ENCODE results near the gene PBXIP1. TPM values are rescaled to one million over a fixed set of nuclear protein-coding genes. Genes with fewer than 3 reads are reported as not detected.
A peak's percentile ranks its signal among the peaks of the same experiment; 100 is the strongest.
"Not testable (repeated sequence)": the region's sequence is repeated elsewhere in the genome, so short reads cannot be mapped to it uniquely, and the experiment has no call there.

The PBXIP1 gene
- total RNA-seq, 2 experiments from 2014 or later = 55.9 to 57.3 TPM

- DNase-seq = no peak
- CTCF ChIA-PET = interaction anchor here (0.9 to 9.4 kb wide), 5 partner anchors 15 to 84 kb away, joined by 3 to 144 read pairs (median 36); partner anchors contain the start of genes FLAD1 and PYGO2
- Mint-ChIP-seq H3K9me3 (no peaks in the 10 kb centered on the region), H3K4me3 (peak overlapping the region; percentile 94), H3K27me3 (no peaks in the 10 kb centered on the region), H3K27ac (peak overlapping the region; percentile 95), H3K4me1 (ENCODE audit: low read depth) (peaks cover 45% of the 10 kb centered on the region), H3K36me3 (peaks cover 8% of the 10 kb centered on the region)
- intact Hi-C loops (cut with micrococcal nuclease) = loop anchor here (1.0 to 10.0 kb wide), 10 partner anchors 18 to 1347 kb away; partner anchors contain the start of genes ADAR, ASH1L, FLAD1 and KRTCAP2
- POLR2A ChIA-PET = interaction anchor here (0.7 to 4.2 kb wide), 4 partner anchors 15 to 46 kb away, joined by 4 to 35 read pairs (median 21); partner anchors contain the start of genes CKS1B and PBXIP1
These were observed 45.5 kb upstream of the PBXIP1 start for GRCh38 chr1:155001425-155001674.

- intact Hi-C loops (cut with micrococcal nuclease) = loop anchor here (1.0 to 10.0 kb wide), 11 partner anchors 18 to 1346 kb away; partner anchors contain the start of genes ADAR, ASH1L, CKS1B and FLAD1
- Mint-ChIP-seq H3K4me3 (peak overlapping the region; percentile 94), H3K4me1 (ENCODE audit: low read depth) (peaks cover 40% of the 10 kb centered on the region), H3K27me3 (no peaks in the 10 kb centered on the region), H3K36me3 (peaks cover 8% of the 10 kb centered on the region), H3K9me3 (no peaks in the 10 kb centered on the region), H3K27ac (peak overlapping the region; percentile 95)
- ChIA-PET CTCF (interaction anchor here (0.9 to 9.4 kb wide), 12 partner anchors 8 to 84 kb away, joined by 3 to 144 read pairs (median 17); partner anchors contain the start of genes CKS1B, FLAD1, PBXIP1 and PMVK), POLR2A (interaction anchor here (0.7 to 4.2 kb wide), 9 partner anchors 7 to 134 kb away, joined by 3 to 35 read pairs (median 11); partner anchors contain the start of genes CKS1B, FLAD1, PBXIP1 and PYGO2)
- DNase-seq = peak; percentile 94
These were observed 45.0 kb upstream of the PBXIP1 start for GRCh38 chr1:155000726-155001424.

GRCh38 chr1:155000411-155000725, 44.5 kb upstream of the PBXIP1 start:
- H3K27me3 Mint-ChIP-seq = no peaks in the 10 kb centered on the region
- intact Hi-C loops (cut with micrococcal nuclease) = loop anchor here (1.0 to 10.0 kb wide), 8 partner anchors 26 to 1346 kb away; partner anchors contain the start of genes ADAR, ASH1L, CKS1B and KRTCAP2
- H3K27ac Mint-ChIP-seq = peak overlapping the region; percentile 95
- no peak for DNase-seq
- POLR2A ChIA-PET = interaction anchor here (1.0 to 4.2 kb wide), 8 partner anchors 8 to 135 kb away, joined by 3 to 35 read pairs (median 15); partner anchors contain the start of genes CKS1B, FLAD1, PBXIP1 and PYGO2
- H3K9me3 Mint-ChIP-seq = no peaks in the 10 kb centered on the region
- peaks cover 8% of the 10 kb centered on the region for H3K36me3 Mint-ChIP-seq
- peaks cover 35% of the 10 kb centered on the region for H3K4me1 Mint-ChIP-seq (ENCODE audit: low read depth)
- H3K4me3 Mint-ChIP-seq = peak overlapping the region; percentile 94
- CTCF ChIA-PET = interaction anchor here (0.5 to 9.4 kb wide), 14 partner anchors 8 to 132 kb away, joined by 3 to 144 read pairs (median 16); partner anchors contain the start of genes CKS1B, FLAD1, PBXIP1 and PMVK

- Mint-ChIP-seq H3K27me3 (no peaks in the 10 kb centered on the region), H3K9me3 (no peaks in the 10 kb centered on the region), H3K27ac (peak overlapping the region; percentile 95), H3K4me3 (peak overlapping the region; percentile 94), H3K4me1 (ENCODE audit: low read depth) (peaks cover 32% of the 10 kb centered on the region), H3K36me3 (peaks cover 8% of the 10 kb centered on the region)
- intact Hi-C loops (cut with micrococcal nuclease) = loop anchor here (1.0 to 10.0 kb wide), 8 partner anchors 25 to 1345 kb away; partner anchors contain the start of genes ADAR, ASH1L, CKS1B and KRTCAP2
- POLR2A ChIA-PET = interaction anchor here (1.0 to 4.2 kb wide), 10 partner anchors 8 to 135 kb away, joined by 3 to 35 read pairs (median 11); partner anchors contain the start of genes CKS1B, FLAD1, PBXIP1 and PYGO2
- DNase-seq = peak; percentile 85
- CTCF ChIA-PET = interaction anchor here (0.5 to 9.4 kb wide), 24 partner anchors 9 to 440 kb away, joined by 3 to 144 read pairs (median 7); partner anchors contain the start of genes CKS1B, FLAD1, KRTCAP2 and PBXIP1
These were observed 43.9 kb upstream of the PBXIP1 start for GRCh38 chr1:154999571-155000410.

- ChIA-PET POLR2A (interaction anchor here (0.8 to 4.2 kb wide), 10 partner anchors 9 to 329 kb away, joined by 3 to 35 read pairs (median 11); partner anchors contain the start of genes CKS1B, FLAD1, PBXIP1 and PYGO2), CTCF (interaction anchor here (0.6 to 9.4 kb wide), 23 partner anchors 10 to 439 kb away, joined by 3 to 144 read pairs (median 9); partner anchors contain the start of genes CKS1B, FLAD1, KRTCAP2 and PBXIP1)
- Mint-ChIP-seq H3K27ac (peak overlapping the region; percentile 85), H3K4me1 (ENCODE audit: low read depth) (peaks cover 24% of the 10 kb centered on the region), H3K9me3 (no peaks in the 10 kb centered on the region), H3K36me3 (peaks cover 8% of the 10 kb centered on the region), H3K27me3 (no peaks in the 10 kb centered on the region), H3K4me3 (peak overlapping the region; percentile 94)
- DNase-seq = peak; percentile 87
- intact Hi-C loops (cut with micrococcal nuclease) = no loop called here
These were observed 43.1 kb upstream of the PBXIP1 start for GRCh38 chr1:154998818-154999570.

- intact Hi-C loops (cut with micrococcal nuclease) = no loop called here
- Mint-ChIP-seq H3K4me3 (peak overlapping the region; percentile 56), H3K4me1 (ENCODE audit: low read depth) (peaks cover 24% of the 10 kb centered on the region), H3K9me3 (no peaks in the 10 kb centered on the region), H3K27me3 (no peaks in the 10 kb centered on the region), H3K27ac (peak overlapping the region; percentile 66), H3K36me3 (peaks cover 4% of the 10 kb centered on the region)
- no peak for DNase-seq
- ChIA-PET POLR2A (interaction anchor here (0.8 to 4.2 kb wide), 9 partner anchors 10 to 328 kb away, joined by 3 to 35 read pairs (median 11); partner anchors contain the start of genes CKS1B, FLAD1 and PBXIP1), CTCF (interaction anchor here (0.6 to 9.4 kb wide), 23 partner anchors 10 to 438 kb away, joined by 3 to 144 read pairs (median 9); partner anchors contain the start of genes CKS1B, FLAD1, PBXIP1 and PMVK)
These were observed 42.4 kb upstream of the PBXIP1 start for GRCh38 chr1:154998201-154998780.

DNA sequence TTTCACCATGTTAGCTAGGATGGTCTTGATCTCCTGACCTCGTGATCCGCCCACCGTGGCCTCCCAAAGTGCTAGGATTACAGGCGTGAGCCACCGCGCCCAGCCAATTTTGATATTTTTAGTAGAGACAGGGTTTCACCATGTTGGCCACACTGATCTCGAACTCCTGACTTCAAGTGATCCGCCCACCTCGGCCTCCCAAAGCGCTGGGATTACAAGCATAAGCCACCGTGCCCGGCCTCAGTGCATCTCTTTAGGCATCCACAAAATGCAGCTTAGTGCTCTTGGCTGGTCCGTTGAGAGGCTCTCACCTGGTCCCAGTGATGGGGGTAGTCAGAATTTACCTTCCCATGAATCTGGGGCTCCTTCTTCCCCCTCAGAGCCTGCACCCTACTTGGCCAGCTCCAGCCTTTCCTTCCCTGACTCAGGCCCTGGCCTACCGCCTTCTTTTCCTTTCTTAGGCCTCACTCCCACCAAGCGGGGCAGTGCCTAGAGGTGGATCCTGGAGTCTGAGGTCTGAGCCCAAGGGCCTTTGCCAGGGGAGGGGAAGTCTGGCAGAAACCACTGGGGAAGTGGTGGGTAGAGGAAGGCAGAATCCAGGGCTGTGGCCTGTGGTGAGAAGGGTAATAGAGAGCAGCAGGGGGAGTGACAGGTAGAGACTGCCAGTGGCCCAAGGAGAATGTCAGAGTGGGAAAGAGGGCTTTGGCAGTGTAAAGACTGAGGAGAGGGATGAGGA, 41.2 kb upstream of the PBXIP1 start:
- ChIA-PET CTCF (interaction anchor here (1.1 to 9.4 kb wide), 11 partner anchors 10 to 90 kb away, joined by 3 to 144 read pairs (median 5); partner anchors contain the start of genes CKS1B, FLAD1, PBXIP1 and PYGO2), POLR2A (interaction anchor here (0.9 to 5.0 kb wide), 4 partner anchors 11 to 19 kb away, joined by 3 to 35 read pairs (median 12); partner anchors contain the start of gene FLAD1)
- H3K4me3 Mint-ChIP-seq = no peak overlapping the region
- H3K9me3 Mint-ChIP-seq = no peaks in the 10 kb centered on the region
- H3K27ac Mint-ChIP-seq = peak overlapping the region; percentile 14
- H3K27me3 Mint-ChIP-seq = no peaks in the 10 kb centered on the region
- peaks cover 2% of the 10 kb centered on the region for H3K36me3 Mint-ChIP-seq
- intact Hi-C loops (cut with micrococcal nuclease) = no loop called here
- peaks cover 24% of the 10 kb centered on the region for H3K4me1 Mint-ChIP-seq (ENCODE audit: low read depth)
- no peak for DNase-seq

DNA sequence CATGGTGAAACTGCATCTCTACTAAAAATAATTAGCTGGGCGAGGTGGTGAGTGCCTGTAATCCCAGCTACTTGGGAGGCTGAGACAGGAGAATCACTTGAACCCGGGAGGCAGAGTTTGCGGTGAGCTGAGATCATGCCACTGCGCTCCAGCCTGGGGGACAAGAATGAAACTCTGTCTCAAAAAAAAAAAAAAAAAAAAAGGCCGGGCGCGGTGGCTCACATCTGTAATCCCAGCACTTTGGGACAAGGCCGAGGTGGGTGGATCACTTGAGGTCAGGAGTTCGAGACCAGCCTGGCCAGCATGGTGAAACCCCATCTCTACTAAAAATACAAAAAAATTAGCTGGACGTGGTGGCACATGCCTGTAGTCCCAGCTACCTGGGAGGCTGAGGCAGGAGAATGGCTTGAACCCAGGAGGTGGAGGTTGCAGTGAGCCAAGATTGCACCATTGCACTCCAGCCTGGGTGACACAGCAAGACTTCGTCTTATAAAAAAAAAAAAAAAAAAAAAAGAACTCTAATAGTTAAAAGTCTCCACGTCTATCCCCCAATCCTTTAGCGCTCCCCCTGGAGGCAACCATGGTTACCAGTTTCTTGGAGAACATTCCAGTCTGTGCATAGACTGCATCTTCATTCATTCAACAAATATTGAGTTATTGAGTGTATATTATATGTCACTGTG, 39.5 kb upstream of the PBXIP1 start:
- ChIA-PET CTCF (interaction anchor here (0.7 to 9.4 kb wide), 9 partner anchors 8 to 326 kb away, joined by 3 to 144 read pairs (median 3); partner anchors contain the start of genes CKS1B, FLAD1, PBXIP1 and SHC1), POLR2A (interaction anchor here (1.8 to 5.0 kb wide), 2 partner anchors 10 to 21 kb away, joined by 6 to 19 read pairs; no protein-coding TSS in a partner anchor)
- H3K27ac Mint-ChIP-seq; H3K27me3 Mint-ChIP-seq; H3K9me3 Mint-ChIP-seq; intact Hi-C loops (cut with micrococcal nuclease); H3K4me3 Mint-ChIP-seq; DNase-seq; H3K36me3 Mint-ChIP-seq: not testable (repeated sequence)
- H3K4me1 Mint-ChIP-seq (ENCODE audit: low read depth) = peaks cover 24% of the 10 kb centered on the region

DNA sequence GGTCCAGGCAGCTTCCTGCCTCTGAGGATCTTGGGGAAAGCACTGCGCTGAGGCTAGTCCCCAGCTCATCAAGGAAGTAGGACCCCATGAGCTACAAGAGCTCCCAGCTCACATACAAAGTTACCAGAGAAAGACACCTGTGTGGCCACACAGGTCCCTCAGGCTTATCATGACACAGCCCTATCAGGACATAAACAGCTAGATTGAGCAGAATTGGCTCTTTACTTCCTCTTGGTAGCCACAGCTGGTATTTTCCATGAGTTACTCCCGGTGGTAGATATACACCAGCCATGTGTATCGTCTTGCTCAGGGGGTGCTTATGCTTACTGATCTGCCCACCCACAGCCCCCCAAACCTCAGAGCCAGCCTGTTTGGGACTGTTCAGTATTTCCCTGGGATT, 38.7 kb upstream of the PBXIP1 start:
- no peak for DNase-seq
- Mint-ChIP-seq H3K9me3 (no peaks in the 10 kb centered on the region), H3K27me3 (no peaks in the 10 kb centered on the region), H3K4me3 (no peak overlapping the region), H3K27ac (no peak overlapping the region), H3K36me3 (peaks cover 12% of the 10 kb centered on the region), H3K4me1 (ENCODE audit: low read depth) (peaks cover 20% of the 10 kb centered on the region)
- intact Hi-C loops (cut with micrococcal nuclease) = no loop called here
- ChIA-PET CTCF (interaction anchor here (0.9 to 9.4 kb wide), 5 partner anchors 11 to 67 kb away, joined by 3 to 144 read pairs (median 7); partner anchors contain the start of genes FLAD1 and PBXIP1), POLR2A (interaction anchor here (0.6 to 5.0 kb wide), 7 partner anchors 10 to 643 kb away, joined by 3 to 19 read pairs (median 4); partner anchors contain the start of genes CKS1B, FLAD1 and PBXIP1)

All from activated CD4-positive, alpha-beta memory T cell treated with anti-CD3 and anti-CD28 coated beads for 36 hours (primary cell).